ENCODE measurements around the gene SPRYD4.

DNA sequence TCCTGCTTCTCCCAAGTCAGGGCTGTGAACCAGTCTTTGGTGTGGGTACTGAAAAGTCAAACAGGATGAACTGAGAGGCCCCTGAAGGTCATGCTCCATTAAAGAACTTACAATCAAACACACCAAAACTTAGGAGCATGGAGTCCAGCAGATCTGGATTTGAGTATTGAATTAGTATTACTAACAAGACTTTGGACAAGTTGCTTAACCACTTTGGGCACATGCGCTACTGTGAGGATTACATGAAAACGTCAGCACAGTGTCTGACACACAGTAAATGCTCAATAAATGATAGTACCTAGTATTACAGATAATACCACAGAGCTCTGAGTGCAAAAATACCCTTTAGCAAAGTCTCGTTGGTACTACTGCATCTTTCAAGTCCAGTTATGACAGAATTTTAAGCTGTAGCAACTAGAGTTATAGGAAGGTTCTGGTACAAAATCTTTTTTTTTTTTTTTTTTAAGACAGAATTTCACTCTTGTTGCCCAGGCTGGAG lies 42.4 kb upstream of the SPRYD4 start:
- TF ChIP-seq OSR1 (CRISPR knock-in tag; IDR thresholded peaks at IDR 0.05) (no peak), GLIS3 (CRISPR knock-in tag; IDR thresholded peaks at IDR 0.05) (no peak)

Measured in SK-N-SH treated with all-trans-retinoic acid at 6 μM for 48 hours (cell line).